Measurements from ENCODE around the gene DCC. TPM values are rescaled to one million over a fixed set of nuclear protein-coding genes. Genes with fewer than 3 reads are reported as not detected.

The DCC gene
- total RNA-seq, 1 experiment from 2014 or later: 0.39 TPM

- no peak overlapping the region for H3K4me3 Mint-ChIP-seq (ENCODE audit: unreplicated experiment)
- BruUV-seq (replicated peaks): no TSS peak
- TF ChIP-seq CTCF (IDR thresholded peaks at IDR 0.05; ENCODE audit: insufficient read depth in 1 of 2, low read depth in 1 of 2, low read length in 1 of 2, severe bottlenecking in 1 of 2, unreplicated experiment in 1 of 2): no peak
- H3K36me3 Mint-ChIP-seq (ENCODE audit: insufficient read depth, unreplicated experiment): no peaks in the 10 kb centered on the region
- Histone ChIP-seq H3K36me3 (ENCODE audit: control insufficient read depth, insufficient read depth, low read length) (no peaks in the 10 kb centered on the region), H3K9me3 (no peaks in the 10 kb centered on the region), H3K27me3 (replicated peaks; ENCODE audit: control insufficient read depth, insufficient read depth, low read length) (no peaks in the 10 kb centered on the region), H3K4me3 (ENCODE audit: low read depth, low read length) (no peak overlapping the region), H3K4me1 (no peaks in the 10 kb centered on the region)
- no peaks in the 10 kb centered on the region for H3K4me1 Mint-ChIP-seq (ENCODE audit: low read depth, unreplicated experiment)
- POLR2A ChIA-PET: no interaction called here
- CTCF ChIA-PET: no interaction called here
- H3K9me3 Mint-ChIP-seq (ENCODE audit: unreplicated experiment): no peaks in the 10 kb centered on the region
- no peak overlapping the region for H3K27ac Mint-ChIP-seq (ENCODE audit: unreplicated experiment)
- no peak for DNase-seq
- intact Hi-C loops (cut with micrococcal nuclease; ENCODE audit: unreplicated experiment): no loop called here
- peaks cover 6% of the 10 kb centered on the region for H3K27me3 Mint-ChIP-seq (ENCODE audit: insufficient read depth, unreplicated experiment)
Observed at GRCh38 chr18:53147472-53147871, 807.5 kb downstream of the DCC start.

- Histone ChIP-seq H3K9me3 (no peaks in the 10 kb centered on the region), H3K4me1 (no peaks in the 10 kb centered on the region), H3K27me3 (replicated peaks; ENCODE audit: control insufficient read depth, insufficient read depth, low read length) (no peaks in the 10 kb centered on the region), H3K36me3 (ENCODE audit: control insufficient read depth, insufficient read depth, low read length) (no peaks in the 10 kb centered on the region), H3K4me3 (ENCODE audit: low read depth, low read length) (no peak overlapping the region)
- no peak overlapping the region for H3K27ac Mint-ChIP-seq (ENCODE audit: unreplicated experiment)
- H3K9me3 Mint-ChIP-seq (ENCODE audit: unreplicated experiment): no peaks in the 10 kb centered on the region
- H3K4me1 Mint-ChIP-seq (ENCODE audit: low read depth, unreplicated experiment): no peaks in the 10 kb centered on the region
- POLR2A ChIA-PET: no interaction called here
- peaks cover 6% of the 10 kb centered on the region for H3K27me3 Mint-ChIP-seq (ENCODE audit: insufficient read depth, unreplicated experiment)
- no peak for TF ChIP-seq CTCF (IDR thresholded peaks at IDR 0.05; ENCODE audit: insufficient read depth in 1 of 2, low read depth in 1 of 2, low read length in 1 of 2, severe bottlenecking in 1 of 2, unreplicated experiment in 1 of 2)
- CTCF ChIA-PET: no interaction called here
- no peaks in the 10 kb centered on the region for H3K36me3 Mint-ChIP-seq (ENCODE audit: insufficient read depth, unreplicated experiment)
- intact Hi-C loops (cut with micrococcal nuclease; ENCODE audit: unreplicated experiment): no loop called here
- DNase-seq: no peak
- H3K4me3 Mint-ChIP-seq (ENCODE audit: unreplicated experiment): no peak overlapping the region
- no TSS peak for BruUV-seq (replicated peaks)
Observed at GRCh38 chr18:53148123-53148522, 808.1 kb downstream of the DCC start.

DNA sequence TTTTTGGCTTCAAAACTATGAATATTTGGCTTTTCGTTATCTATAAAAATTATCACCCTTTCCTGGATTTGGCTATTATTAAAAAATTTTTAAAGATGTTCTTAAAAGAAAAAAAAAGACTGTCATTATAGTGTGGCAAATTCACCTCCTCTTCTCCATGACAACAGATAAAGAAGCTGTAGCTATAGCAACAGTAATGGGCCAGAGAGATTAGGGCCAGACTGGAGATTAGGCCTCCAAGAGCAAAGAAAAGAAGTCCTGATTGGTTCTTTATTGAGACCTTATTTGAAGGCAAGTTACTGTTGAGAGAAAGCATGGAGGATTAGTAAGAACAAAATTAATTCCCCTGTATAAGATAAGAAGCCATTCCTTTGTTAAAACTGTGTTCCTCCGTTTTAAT, 812.5 kb downstream of the DCC start:
- no peak for TF ChIP-seq CTCF (IDR thresholded peaks at IDR 0.05; ENCODE audit: insufficient read depth in 1 of 2, low read depth in 1 of 2, low read length in 1 of 2, severe bottlenecking in 1 of 2, unreplicated experiment in 1 of 2)
- ChIA-PET CTCF (no interaction called here), POLR2A (no interaction called here)
- Mint-ChIP-seq H3K27me3 (ENCODE audit: insufficient read depth, unreplicated experiment) (peaks cover 10% of the 10 kb centered on the region), H3K4me3 (ENCODE audit: unreplicated experiment) (no peak overlapping the region), H3K4me1 (ENCODE audit: low read depth, unreplicated experiment) (no peaks in the 10 kb centered on the region), H3K36me3 (ENCODE audit: insufficient read depth, unreplicated experiment) (peaks cover 6% of the 10 kb centered on the region), H3K27ac (ENCODE audit: unreplicated experiment) (no peak overlapping the region), H3K9me3 (ENCODE audit: unreplicated experiment) (no peaks in the 10 kb centered on the region)
- Histone ChIP-seq H3K27me3 (replicated peaks; ENCODE audit: control insufficient read depth, insufficient read depth, low read length) (no peaks in the 10 kb centered on the region), H3K4me3 (ENCODE audit: low read depth, low read length) (no peak overlapping the region), H3K9me3 (no peaks in the 10 kb centered on the region), H3K4me1 (no peaks in the 10 kb centered on the region), H3K36me3 (ENCODE audit: control insufficient read depth, insufficient read depth, low read length) (no peaks in the 10 kb centered on the region)
- intact Hi-C loops (cut with micrococcal nuclease; ENCODE audit: unreplicated experiment): loop anchor here (10.0 kb wide), 1 partner anchor 438 kb away; no protein-coding TSS in a partner anchor
- BruUV-seq (replicated peaks): no TSS peak
- DNase-seq: no peak

Measured in Caco-2 (cell line).